ENCODE measurements around the gene TAF5L.

Gene TAF5L
- 37.5 to 42.1 reads per million in 2 donors for total RNA-seq

DNA sequence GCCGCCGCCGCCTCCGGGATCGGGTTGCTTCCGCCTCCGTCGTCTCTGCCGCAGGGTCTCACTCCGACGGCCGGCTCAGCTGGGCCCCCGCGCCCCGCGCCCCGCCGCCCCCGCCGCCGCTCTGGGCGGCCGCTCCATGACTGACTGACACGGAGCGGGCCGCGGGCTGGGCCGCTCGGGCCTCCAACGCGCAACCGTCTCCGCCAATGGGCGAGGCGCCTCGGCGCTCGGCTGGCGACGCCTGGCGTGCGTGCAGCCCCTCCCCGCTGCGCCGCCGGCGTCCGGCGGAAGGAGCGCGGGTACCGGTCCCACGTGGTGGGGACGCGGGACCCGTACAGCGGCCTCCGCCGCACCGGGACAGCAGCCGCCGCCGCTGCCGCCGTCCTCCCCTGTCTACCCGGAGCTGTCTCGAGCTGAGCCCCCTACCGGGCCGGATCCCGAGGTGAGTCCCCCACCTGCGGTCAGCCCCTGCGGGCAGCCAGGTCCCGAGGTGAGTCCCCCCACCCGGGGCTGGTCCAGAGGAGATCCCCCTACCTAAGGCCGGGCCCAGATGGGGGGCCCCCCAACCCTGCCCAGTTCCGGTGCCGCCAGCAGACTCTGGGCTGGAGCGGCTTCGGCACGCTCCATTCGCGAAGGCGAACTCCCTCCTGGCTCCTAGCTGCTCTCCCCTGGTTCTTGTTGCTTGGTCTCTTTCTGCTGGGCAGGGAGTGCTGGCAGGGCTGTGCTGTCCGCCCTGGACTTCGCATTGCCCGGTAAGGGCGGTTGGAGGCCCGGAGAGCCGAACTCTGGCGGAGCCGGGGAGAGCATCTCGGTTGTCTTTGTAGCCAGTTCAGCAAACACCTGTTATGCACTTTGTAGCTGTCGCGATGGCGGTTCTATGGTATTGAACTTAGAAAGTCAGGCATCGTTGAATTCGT, at the start of gene TAF5L, which contains the start of gene URB2:
TAF5L (minus strand) TSS at position 208 of the 917 bp plus-strand sequence. CDS start 11,640 bp downstream, outside the sequence.
URB2 (plus strand) TSS at position 333 of the 917 bp plus-strand sequence. CDS start 1,387 bp downstream, outside the sequence.
- peak; percentile 83 for DNase-seq

DNA sequence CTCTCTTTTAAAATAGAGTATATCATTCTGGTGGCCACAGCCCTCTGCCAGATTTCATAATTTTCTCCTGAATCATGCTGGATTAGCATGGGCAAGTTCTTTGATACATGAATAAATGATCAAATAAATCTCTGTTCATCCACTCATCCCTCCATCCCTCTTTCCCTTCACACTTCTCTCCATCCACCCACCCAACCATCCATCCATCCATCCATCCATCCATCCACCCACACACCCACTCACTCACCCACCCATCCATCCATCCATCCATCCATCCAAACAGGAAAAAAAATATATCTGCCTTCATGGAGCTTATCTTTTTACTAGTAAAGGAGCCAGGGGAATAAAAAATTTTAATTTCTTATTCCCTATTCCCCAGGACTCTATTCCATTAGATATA, 49.5 kb upstream of the TAF5L start:
- no peak for DNase-seq

DNA sequence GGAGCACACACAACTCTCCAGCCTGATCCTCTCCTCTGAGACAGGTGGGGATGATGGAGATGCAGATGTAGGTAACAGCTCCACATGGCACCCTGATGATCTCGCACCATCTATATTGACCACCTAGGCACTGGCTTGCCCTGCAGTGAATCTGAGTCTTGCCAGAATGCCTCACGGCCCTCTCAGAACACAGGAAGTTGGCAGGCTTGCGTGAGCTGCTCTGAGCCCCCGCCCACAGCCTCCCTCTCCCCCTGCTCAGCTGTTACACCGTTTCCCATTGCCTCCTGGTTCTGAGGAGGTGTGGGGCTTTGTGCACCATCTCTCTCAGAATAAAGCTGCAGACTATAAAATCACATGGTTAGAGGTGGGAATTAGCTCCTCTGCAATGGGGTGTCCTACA, 48.1 kb upstream of the TAF5L start:
- DNase-seq: no peak

DNA sequence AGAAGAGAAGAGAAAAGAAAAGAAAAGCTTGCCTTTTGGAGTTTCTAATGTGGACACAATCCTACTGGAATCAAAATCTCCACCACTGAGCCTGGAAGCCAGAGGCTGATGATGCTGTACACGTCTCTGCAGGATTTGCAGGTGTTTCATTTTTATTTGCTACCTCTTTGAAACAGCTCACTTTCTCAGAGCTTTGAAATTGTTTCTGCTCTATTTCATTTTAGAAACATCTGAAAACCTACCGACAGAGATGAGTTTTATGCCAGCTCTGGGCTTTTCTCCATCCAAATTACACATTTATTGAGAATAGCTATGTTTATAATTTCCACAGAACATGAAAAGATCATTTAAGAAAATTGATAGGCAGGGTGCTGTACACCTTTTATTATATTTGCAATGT, 46.3 kb upstream of the TAF5L start:
- DNase-seq: no peak

DNA sequence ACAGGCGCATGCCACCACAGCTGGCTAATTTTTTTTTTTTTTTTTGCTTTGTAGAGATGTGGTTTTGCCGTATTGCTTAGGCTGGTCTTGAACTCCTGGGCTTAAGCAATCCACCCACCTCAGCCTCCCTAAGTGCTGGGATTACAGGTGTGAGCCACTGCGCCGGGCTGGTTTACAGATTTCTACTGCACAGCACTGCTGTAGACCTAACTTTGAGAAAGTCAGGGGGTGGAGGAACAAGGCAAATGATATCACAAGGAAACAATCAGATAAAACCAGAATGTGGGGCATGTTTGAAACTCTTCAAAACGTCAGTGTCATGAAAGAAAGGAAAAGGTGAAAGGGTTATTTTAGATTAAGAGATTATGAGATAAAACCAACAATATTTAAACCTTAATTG, 45.4 kb upstream of the TAF5L start:
- DNase-seq: no peak

DNA sequence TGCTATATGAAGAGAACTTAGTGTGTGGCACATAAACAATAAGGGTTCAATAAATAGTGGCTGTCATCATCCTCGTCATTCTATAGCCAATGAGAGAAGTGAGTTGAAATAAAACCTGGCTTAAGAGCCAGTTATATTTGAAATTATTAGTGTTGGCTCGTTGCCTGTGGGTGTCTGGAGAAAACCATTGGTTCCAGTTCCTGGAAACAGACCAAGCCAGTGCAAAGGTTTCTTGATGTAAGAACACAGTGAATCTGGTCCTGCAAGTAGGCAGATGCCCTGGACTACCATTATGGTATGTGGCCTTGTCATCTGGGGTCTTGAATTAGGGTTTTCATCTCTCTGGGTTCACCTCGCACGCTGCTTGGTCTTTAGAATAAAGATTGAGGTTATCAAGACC, 43.4 kb upstream of the TAF5L start:
- no peak for DNase-seq

DNA sequence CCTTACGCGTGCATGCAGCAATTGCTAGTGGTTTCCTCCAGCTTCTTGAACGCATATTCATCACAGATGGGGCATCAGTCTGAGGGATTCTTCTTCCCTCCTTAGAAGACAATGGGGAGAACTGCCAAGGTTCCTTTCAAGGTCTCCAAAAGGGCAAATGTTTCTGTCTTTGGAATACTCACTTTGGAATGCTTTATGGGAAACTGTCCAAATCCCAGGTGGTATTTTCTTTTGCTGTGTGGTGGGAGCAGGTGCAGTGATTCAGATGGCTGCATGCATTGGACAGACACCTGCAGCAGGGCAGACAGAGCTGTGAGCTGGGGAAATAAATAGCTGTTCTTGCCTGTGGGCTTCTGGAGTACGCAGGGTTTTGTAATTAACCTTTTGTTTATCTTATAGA, 40.7 kb upstream of the TAF5L start:
- no peak for DNase-seq

DNA sequence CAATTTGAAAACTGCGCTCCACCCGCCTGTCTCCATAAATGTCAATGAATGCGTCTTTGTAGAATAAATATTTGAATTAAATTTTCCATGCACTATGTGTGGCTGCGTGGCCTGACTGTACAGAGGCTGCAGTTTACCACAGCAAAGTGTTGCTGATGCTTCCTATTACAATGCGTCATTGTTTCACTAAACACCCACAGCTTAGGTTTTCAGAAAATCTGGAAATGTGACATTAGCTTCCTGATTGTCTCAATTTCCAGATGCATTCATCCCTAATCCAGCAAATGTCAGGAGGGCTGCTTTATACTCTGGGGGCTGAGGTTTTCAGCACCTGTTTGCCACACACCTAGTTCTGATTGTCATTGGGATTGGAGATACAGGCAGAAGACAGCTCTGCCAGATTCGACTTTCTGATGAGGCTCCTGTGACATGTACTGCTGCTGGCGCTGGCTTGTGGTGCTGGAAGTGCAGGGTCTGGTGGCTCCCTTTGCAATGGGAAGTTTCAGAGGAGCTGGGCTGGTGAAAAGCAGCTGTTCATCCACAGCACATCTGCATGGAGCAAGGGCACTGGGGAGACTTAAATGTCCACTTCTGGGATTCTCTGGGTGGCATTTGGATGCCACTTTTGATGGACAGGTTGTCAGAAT, 40.1 kb upstream of the TAF5L start:
- DNase-seq: no peak

DNA sequence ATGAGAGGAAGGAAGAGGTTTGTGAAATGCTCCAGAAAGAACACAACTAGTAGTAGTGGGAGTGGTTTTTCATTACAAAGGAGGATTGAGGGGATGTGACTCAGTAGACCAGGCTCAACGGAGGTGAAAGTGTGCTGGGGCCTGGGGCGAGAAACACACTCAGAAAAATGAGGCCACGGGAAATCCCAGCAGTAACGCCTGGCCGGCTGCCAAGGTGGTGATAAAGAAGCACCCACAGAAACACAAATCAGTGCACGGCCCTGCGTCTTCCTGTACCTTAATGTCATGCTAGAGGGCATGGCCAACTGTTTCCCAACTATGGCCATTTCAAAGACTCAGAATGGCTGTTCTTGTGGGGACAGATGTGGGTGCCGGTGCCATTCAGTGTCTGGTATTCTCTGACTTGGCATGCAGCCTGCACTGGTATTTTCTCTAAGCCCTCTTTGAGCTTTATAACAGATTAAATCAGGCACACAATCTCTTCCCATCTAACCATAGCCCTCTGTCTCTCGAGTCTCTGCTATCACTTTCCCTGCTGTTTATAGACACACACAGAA, 38.3 kb upstream of the TAF5L start:
- peak; percentile 17 for DNase-seq

DNA sequence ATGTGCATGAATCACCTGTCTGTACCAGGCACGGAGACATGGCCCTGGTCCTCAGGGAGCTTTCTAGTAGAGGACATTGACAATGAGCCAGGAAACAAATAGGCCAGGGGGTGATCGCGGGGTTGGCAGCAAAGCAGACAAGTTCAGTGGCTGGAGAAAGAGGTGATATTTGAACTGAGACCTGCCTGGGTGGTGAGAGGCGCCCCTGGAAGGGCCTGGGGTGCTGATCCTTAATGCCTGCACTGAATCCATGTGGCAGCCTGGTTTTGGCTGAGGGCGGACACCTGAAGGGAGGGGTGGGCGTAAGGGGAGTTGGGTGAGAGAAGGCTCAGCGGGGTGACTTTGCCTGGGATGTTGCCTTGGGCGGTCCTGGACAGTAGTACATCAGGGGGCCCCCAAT, 36.0 kb upstream of the TAF5L start:
- no peak for DNase-seq

DNA sequence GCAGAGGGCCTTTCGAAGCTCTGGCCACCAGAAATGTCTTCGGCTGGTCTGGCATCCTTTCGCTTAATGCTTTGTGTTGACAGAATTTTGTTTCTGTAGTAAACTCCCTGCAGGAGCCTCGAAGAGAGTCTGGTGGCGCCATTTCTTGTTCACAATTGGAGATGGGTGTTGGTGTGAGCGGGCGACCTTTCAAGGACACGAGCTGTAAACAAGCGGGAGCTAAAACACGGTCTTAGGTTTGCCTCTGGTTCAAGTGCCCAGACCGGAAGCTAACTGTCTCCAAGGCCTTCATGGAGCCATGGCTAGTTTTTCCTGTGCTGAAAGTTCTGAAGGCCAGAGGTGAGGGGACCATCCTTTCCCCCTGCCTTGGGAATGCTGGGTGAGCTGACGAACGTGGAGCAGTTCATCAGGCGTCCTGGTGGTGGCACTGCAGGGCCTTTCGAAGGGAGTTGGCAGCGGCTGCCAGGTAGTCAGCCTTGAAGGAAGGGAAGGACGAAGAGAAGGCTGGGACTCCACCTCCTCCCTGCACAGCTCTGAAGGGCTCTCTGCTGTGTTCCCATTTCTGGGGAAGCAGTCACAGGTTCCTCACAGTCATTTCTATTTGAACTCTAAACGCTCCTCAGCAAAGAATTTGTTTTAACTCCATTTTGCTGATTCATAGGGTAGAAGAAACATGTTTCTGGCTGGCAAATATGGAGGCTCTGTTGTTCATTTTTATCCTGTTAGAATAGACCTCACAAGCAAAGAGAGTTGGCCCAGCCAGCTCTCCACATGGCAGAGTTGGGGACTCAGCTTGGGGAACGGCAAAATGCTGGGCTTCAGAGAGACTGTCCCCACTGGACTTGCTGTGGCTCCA, 35.3 kb upstream of the TAF5L start:
- DNase-seq: peak; percentile 13

DNA sequence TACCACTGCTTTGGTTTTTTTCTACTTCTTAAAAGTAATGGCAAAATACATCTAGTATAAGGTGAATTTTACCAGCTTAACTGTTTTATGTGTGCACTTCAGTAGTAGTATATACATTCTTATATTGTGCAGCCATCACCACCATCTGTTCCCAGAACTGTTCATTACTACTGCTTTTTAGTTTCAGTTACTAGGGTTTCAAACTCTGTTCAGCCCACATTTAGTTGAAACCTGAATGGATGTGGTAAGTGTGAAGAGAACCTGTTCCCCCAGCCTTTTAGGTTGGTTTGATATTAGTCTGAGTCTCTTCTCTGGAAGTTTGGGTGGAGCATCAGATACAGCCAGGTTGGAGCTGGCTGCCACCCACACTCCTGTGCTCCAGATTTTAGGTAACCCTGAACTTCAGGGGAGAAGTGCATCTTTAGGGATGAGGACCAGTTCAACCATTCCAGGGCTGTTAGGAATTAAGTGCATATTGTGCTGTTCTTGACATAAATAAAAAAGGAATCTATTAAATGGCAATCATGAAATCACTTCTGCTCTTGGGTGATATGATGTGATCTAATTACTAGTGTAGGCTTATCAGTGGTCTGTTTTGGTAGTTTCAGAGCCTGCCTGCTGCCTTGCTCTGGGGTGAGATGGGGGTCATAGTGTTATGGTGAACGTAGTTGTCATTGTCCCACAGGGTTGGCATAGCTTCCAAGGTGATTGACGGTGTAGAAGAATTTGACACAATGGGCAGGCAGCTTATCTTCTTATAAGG, 32.3 kb upstream of the TAF5L start:
- DNase-seq: no peak

DNA sequence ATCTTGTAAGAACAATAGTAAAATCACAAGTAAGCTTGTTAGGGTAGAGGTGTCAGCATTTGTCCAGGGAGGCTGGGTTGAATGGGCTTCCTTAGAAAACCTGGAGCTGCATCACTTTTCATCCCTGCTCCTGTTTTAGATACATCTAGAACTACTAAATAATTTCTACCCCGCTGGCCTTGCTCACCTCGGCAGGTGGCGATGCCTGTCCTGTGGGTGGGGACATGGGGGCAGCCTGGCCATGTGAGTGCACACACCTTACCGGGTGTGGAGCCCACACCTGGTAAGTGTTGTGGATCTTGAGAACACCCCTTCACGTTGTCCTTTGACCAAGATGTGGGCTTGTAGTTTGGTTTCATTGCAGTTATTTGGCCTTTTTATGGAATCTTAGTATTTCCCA, 29.9 kb upstream of the TAF5L start:
- no peak for DNase-seq

DNA sequence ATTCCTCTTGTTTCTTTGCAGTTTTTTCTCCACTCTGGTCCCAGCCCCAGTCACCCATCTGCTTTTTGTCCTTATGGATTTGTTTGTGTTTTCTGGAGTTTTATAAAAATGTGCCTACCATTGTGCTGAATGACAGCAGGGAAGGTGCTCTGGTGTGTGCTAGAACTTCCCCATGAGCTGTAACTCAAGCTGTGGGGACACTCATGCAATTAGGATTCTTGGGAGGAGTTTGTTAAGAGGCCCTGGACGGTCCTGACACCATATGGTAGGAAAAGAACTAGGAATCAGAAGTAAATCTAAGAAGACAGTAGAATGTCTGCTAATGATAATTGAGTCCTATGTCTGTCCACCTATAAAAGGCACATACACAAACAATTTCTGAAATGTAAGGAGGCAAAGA, 27.5 kb upstream of the TAF5L start:
- DNase-seq: no peak

DNA sequence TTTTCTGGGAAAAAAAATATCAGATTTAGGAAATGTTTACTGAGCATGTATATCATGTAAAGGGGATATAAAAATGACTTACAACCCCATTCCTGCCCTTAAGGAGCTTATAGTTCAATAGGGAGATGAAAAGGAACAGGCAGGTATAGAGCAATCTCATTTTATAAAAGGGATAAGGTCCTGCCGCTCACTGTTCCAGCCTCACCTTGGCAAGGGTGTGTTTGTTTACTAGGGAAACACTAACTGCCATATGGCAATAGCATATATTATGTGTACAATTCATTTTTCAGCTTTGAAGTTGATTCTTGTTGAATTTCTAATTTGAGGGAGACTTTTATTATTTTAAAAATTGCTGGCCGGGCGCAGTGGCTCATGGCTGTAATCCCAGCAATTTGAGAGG, 25.6 kb upstream of the TAF5L start:
- no peak for DNase-seq

DNA sequence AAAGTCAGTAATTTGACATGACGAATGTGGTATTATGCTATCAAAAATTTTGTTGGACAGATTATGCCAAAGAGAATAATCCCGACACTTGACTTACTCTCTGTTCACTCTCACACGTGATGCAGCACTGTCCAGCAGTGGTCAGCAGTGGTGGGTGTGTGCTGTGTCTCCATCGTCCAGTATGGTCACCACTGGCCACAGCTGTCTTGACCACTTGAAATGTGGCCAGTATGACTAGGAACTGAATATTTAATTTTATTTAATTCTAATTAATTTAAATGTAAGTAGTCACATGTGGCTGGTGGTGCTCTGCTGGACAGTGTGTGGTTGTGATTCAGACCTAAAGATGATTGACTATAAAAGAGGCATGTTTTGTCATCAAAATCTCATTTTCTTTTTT, 24.1 kb upstream of the TAF5L start:
- DNase-seq: no peak

DNA sequence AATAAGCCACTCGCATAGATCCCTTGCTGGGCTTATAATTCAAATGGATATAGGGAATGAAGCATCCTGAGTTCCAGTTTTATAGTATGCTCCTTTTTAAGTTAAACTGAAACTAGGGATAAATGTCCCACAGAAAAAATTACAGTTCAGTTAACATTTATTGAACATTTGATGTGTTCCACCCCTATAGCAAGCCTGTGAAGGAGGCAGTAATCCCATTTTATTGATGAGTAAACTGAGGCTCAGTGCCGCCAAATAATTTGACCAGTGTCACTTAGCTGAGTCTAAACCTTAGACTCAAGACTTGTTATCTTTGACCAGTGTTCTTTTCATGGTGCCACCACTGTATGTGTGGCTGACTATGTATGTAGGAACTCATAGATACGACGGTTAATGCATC, 22.5 kb upstream of the TAF5L start:
- no peak for DNase-seq

DNA sequence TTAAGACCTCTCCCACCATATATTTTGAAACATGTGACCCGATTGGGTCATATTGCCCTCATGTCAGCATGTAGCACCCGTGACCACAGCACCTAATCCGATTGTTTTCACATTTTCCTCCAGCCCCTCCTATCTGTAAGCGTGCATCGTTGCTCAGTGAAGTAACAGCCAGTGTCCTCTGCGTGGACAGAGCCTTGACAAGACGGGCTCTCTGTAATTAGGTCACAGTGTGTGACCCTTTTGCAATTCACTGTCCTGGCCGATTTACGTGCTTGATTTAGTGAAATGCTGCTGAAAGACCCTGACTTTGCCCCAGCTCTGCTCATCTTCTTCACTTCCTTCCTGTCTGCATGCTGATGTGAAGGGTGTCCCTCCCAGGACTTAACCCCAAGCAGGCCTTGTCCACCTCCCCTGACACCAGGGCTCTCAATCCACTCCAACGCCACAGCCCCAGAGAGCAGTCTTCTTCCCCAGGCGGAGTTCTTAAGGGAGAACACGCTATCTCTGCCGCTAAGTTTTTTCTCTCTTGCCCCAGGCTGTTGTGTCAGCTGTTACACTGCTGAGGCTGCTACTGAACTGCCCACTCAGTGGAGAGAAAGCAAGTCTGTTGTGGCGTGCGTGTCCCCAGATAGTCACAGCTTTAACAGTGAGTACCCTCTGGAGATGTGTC, 19.5 kb upstream of the TAF5L start:
- DNase-seq: no peak

DNA sequence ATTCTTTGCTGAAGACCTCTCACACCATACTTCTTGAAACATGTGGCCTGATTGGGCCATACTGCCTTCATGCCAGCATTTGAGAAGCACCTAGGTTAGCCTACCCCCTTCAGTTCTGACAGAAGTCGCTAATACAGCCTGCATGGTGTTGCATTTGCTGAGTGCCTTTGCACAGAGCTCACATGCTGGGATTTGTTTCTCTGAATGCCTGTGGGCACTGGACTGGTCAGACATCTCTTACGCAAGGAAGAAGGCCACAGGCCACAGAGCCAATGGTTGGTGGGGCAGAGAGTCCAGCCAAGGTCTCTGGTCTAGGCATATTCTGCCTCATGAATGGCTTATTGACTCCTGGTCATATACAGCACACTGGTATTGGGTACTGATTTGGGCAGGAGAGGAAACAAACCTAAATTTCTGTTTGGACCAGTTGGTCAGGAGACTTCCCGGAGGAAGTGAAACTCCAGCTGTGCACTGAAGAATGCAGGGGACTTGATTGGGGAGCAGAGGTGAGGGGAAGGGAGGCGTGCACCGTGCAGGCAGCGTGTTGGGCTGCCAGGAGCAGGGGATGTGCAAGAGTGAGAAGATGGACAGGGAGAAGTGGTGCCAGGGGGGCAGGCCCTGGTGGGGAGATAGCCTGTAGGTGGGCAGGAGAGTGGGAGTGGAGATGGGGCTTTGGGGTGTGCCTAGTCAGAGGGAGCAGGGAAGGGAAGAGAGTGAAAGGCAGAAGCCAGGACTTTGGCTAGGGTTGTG, 18.2 kb upstream of the TAF5L start:
- no peak for DNase-seq

DNA sequence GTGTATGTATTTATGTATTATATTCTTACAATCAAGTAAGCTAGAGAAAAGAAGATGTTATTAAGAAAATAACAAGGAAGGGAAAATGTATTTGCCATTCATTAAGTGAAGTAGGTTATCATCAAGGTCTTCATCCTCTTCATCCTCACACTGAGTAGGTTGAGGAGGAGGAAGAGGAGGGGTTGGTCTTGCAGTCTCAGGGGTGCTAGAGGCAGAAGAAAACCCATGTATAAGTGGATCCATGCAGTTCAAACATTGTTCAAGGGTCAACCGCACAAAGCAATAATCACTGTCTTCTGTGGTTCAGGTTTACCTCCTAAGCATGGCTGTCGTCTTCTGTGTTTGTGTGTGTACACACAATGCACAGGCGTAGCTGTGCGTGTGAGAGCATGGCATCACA, 17.0 kb upstream of the TAF5L start:
- no peak for DNase-seq

DNA sequence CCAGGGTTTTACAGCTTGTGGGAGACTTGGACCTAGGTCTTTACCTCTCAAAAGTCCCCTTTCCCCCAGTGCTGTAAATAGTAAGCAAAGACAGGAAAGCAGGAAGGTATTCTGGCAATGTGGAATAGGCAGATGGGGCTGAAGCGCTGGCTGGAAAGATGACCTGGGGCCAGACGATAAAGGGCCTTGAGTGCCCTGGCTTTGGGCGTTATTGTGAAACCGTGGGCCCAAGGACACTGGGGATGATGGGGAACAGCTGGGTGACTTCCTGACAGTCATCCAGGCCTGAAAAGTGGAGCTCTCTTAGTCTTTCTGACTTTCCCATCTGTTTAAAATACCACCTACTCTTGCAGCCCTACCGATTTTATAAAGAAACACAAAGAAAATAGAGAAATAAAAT, 16.5 kb upstream of the TAF5L start:
- no peak for DNase-seq
